GM21825 (cell line): ENCODE measurements around the gene DAPP1.
A peak's percentile ranks its signal among the peaks of the same experiment; 100 is the strongest.
"Not testable (repeated sequence)": the region's sequence is repeated elsewhere in the genome, so short reads cannot be mapped to it uniquely, and the experiment has no call there.

ENCODE experiments used
- ATAC-seq: cut with Tn5 transposase; IDR thresholded peaks from one replicate; pipeline ENCODE4 v1.9.1; 2021; ENCODE audit warnings: mild to moderate bottlenecking, moderate library complexity; ENCODE audit not compliant: unreplicated experiment

The DAPP1 gene

DNA sequence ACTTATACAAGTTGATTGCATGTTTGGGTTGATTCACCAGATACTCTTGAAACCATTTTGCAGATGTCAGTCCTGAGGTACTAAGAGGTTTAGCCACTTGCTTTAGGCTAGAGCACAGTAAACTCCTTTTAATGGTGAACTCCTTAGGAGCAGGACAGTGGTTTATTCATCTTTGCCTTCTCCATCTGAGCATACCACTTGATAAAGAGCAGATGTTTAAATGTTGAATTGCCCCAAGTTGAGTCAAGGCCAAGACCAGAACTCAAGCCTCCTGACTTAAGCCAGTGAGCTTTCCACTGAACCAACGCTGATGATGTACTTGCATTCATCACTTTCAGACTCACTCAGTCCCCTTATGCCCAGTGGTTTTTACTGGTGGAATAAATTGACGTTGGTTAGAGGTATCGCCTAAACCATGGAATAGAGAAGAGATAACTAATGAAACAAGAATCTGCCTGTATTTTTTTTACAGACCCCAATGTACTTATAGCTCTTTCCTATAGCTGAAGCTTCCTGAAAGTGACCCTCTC is 7.5 kb downstream of the DAPP1 start:
- ATAC-seq, result no peak

DNA sequence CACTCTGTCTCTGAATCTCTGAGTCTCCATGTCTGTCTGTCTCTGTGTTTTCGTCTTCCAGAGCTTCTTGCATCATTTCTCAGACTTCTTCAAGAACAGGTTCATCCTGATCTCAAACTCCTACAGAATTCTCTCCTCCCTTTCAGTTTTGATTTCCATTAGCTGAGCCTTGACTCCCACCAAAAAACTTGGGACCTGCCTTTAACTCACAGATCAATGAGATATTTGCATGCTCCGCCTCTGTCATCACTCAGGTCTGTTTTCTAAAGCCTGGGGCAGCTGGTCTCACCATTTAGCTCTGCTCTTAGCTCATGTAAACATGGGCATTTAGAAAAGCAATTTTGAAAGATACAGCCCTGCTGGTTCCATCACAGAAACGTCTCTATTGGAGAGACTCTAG is 8.6 kb downstream of the DAPP1 start:
- no peak for ATAC-seq

DNA sequence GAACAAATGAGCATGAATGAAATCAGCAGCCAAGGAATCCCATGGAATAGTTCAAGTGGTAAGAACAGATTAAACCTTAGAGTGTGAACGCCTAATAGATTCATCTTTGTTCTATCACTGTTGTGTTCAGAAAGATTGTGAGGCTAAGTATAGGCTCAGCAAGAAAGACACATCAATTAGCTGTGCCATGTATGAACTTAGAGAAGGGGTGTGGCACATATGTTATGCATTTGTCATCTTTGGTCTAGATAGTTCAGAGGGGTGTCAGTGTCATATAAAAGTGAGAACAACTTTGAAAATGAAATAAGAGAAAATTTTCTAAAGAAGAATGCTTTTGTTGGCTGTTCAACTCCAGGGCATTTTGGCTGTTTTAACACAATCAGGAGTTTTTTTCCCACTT is 9.4 kb downstream of the DAPP1 start:
- ATAC-seq, result no peak

DNA sequence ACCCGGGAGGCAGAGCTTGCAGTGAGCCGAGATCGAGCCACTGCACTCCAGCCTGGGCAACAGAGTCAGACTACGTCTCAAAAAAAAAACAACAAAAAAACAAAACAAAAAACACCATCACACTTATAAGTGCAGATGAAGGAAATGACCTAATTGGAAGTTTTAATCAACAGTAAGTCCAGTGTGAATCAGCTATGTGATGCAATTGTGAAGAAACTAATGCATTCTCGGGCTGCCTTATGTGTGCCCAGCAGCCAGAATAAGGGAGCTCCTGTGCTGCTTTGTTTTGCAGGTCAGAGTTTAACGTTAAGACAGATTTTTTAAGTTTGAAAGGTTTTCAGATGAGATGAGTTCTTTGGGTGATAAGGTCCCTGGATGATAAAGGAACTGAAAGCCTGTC is 10.8 kb downstream of the DAPP1 start:
- ATAC-seq, result no peak

DNA sequence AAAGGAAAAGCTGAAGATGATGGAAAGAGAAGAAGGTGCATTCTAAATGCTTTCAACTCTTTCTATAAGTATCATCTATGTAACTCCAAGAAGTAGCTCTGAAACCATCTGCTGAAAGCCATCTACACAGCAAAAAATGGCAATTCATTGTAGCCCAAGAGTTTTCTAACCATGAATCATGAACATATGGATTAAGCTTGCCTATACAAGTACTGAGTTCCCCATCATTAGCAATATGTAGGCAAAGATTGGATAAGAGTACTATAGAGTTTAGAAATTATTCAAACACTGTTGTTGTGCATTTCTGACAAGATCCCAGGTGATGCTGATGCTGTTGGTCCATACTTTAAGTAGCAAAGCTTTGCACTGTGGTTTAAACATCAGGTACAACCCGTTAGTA is 11.2 kb downstream of the DAPP1 start:
- ATAC-seq, result no peak

DNA sequence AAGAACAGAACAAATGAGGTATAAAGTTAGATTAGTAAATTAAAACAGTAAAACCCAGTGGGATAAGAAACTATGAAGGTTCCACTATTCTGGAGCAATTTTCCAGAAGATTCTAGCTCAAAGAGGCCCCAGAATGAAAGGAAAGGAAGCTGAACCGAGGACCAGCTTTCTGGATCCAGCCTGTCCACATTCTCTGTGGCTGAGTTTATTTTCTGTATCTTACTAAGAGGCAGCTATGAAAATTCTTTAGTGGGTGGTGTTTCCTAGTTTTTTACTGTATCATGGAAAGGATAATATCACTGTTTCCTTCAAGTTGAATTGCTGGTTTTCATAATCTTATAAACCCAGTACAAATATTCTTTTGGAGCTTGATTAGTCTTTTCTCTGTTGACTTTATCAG is 11.8 kb downstream of the DAPP1 start:
- ATAC-seq, result no peak

DNA sequence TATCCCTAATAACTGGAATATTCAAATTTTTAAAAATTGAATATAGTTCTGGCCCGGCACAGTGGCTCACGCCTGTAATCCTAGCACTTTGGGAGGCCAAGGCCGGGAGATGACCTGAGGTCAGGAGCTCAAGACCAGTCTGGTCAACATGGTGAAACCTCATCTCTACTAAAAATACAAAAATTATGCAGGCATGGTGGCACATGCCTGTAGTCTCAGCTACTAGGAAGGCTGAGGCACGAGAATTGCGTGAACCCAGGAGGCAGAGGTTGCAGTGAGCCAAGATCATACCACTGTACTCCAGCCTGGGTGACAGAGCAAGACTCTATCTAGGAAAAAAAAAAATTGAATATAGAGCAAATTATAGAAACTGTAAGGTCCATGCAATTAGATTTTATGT is 13.4 kb downstream of the DAPP1 start:
- ATAC-seq, result not testable (repeated sequence)

DNA sequence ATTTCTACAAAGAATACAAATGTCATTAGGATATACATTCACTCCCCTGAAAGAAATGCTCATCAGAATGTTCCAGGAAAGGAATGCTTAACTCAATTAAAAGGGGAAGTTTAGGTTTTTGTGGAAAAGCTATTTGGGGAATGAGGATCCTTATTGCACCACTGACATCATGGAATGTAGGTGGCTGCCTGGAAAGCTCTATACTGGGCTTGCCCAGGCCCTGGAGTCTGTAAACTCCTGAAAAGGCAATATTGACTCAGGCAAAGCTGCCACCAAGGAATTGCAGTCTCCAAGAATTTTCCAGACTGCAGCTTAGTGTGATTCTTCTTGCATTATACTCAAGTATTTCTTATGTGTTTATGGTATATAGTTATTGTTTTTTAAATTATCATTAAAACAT is 15.7 kb downstream of the DAPP1 start:
- ATAC-seq, result no peak

DNA sequence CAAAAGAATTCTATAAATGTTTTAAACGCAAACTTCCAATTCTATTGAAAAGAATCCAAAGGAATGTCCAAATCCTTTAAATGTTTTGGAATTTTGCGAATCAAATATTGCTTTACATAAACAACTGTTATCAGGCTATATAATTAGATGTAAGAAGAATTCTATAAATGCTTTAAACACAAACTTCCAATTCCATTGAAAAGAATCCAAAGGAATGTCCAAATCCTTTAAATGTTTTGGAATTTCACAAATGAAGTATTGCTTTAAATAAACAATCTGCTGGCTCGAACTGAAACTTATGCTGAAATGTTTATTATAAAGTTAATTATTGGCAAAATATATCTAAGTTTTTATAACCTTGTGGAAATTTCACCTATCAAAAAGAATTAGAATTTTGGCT is 16.1 kb downstream of the DAPP1 start:
- no peak for ATAC-seq

DNA sequence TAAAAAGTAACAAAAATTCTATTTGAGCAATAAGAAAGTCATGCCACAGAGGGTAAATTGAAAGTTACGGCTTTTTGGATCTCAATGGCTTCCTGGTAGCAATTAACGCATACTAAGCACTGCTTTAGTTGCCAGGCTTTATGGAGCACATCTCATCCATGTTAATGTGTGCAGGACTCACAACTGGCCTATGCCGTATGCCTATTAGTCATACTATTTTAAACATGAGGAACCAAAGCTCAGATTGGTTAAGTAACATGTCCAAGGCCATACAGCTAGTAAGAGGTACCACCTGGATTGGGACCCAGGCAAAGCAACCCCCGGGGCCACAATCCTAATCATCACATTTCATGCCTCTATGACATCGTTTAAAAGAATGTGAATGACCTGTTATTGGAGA is 17.1 kb downstream of the DAPP1 start:
- ATAC-seq, result no peak

DNA sequence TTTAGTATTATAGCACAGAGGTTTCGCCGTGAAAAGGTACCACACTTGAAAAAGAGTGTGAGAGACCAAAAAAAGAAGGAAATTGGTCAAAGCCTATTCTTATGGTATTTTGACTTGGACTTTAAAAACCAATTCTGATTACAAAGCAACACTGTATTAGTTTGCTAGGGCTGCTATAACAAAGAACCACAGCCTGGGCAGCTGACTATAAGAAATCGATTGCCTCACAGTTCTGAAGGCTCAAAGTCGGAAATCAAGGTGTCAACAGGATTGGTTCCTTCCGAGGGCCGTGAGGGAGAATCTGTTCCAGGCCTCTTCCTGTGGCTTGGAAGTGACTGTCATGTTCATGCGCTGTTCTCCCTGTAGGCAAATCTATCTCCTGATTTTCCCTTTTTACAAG is 17.9 kb downstream of the DAPP1 start:
- ATAC-seq, result no peak

DNA sequence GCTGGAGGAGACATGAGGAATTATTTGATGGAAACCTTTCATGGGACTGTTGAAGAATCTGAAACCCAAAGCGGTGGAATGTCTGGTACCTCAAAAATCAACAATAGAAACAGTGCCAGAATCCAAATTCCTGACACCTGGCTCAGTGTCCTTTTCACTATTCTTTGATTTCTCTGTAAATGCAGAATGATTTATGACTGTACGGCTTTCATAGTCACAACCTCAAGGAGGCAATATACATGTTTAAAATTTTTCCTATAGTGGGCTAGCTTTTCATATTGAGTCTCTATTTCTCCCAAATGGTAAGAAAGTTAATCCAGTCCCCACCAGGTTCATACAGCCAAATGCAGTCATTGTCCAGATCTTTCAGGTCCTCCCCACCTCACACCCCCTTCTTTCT is 19.3 kb downstream of the DAPP1 start:
- no peak for ATAC-seq

DNA sequence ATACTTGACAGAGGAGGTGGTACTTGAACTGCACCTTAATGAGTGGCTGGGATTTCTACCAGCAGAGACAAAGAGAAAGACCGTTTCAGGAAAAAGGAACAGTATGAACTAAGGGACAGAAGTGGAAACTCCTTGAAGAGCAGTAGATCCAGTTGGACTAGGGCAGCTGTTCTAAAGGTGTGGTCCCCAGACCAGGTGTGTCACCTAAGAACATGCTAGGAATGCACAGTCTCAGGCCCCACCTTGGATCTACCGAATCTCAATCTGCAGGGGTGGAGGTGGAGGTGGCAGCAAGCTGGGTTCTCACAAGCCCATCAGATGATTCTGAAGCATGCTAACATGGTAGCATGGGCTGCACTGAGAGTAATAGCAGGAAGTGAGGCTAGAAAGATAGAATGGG is 22.3 kb downstream of the DAPP1 start:
- ATAC-seq, result no peak

DNA sequence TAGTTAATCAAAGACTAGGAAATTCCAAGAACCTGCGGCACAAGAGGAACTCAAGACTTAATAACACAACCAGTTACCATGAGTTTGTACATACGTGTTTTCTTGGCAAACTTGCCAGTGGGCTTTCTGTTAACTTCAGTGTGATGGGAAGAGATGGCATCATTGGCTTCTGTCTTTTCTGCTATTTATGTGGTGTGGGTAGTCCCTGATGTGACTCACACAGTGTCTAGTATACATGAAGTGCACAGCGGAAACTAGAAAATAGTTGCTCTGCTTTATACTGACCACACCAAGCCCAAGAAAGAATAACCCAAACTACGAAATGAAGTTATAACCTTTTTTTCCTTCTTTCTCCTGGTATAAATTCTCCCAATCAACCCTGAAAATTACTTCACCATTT is 24.5 kb downstream of the DAPP1 start:
- ATAC-seq, result no peak

DNA sequence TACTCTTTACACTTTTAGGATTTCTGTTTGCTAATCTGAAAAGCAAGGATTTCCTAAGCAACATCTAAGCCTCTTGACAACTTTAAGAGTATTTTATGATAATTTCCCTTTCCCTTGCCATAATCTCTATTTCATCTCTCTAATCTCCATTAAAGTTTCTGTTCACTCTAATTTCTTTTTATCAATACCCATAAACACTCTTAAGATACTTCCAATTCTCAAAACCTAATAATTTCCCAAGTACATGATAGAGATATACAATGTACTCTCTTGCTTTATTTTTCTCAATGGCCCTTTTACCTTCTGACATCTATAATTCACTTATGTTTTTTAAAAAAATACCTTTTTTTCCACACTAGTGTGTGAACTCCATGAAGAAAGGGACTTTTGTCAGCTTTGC is 26.8 kb downstream of the DAPP1 start:
- ATAC-seq, result no peak

DNA sequence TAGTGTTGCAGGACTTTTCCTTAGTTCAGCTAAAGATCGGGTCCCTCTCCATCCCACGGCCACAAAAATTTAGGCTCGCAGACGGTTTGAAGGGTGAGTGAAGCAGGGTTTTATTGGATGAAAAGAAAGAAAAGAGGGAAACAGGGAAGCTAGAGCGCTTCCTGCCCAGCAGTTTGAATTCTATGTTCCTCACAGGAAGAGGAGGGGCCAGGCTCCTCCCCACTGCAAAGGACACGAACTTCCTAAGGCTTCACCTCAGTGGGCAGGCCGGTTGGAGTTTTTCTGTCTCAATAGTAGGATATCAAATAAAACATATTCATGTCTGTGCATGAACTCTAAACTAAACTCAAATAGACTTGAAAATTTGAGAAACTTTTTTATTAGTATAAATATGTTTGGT is 27.4 kb downstream of the DAPP1 start:
- no peak for ATAC-seq

DNA sequence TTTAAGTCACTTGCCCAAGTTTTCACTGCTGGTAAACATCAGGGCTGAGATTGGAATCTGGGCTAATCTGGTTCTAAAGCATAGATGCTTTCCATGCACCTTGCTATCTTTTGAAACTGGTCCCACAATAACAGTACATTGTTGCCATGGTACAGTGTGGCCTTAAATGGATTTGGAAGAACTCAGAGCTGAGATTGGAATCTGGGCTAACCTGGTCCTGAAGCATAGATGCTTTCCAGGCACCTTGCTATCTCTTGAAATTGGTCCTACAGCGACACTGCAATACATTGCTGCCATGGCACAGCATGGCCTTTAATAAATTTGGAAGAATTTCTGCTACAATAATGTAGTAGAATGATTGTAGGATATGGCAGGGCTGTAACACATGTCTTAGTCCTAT is 28.6 kb downstream of the DAPP1 start:
- ATAC-seq, result no peak

DNA sequence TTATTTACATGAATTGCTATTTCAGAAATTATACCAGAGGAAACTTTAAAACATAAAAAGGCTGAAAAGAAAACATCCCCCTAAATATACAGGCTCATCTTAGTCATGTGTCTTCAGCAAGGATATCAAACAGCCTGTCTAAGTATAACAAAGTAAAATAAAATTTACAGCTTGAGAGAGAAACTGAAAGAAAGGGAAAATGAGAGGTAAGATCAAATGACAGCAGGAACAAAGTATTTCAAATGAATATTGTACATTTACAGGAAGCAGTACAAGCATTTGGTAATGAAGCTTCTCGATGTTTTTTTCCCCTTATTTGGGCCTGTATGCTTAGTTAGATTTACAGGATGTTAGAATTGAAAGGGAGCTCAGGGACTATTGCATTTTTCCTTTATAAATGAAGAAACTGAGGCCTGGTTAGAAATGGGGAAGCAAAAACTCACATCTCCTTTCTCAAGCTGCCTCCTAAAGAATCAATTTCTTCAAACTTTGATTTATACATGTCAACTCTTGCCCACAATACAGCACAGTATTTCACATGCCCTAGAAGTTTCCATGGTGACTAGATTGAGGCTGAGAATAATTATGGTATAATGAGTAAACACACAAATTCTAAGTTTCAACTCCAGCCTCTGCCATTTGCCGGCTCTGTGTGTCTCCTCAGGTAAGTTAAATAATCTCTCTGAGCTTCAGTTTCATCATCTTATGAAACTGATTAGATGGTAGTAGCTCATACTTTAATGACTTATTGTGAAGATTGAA is 29.3 kb downstream of the DAPP1 start:
- ATAC-seq, result no peak

DNA sequence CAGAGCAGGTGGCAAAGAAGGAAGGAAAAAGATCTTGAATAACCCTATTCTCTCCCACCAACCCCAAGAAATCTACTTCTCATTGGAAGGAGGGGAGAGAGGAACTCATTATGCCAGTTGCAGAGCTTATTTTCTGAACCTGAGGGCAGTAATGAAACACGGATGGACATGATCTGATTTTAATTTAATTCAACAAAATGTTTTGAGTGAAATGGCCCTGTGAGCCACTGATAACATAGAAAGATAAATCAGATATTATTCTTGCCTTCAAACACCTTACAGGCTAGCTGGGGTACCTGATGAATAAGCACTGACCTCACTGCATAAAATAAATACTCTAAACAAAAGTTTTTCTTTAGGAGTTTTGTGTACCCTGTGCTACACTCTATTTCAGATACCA is 30.3 kb downstream of the DAPP1 start:
- ATAC-seq, result no peak

DNA sequence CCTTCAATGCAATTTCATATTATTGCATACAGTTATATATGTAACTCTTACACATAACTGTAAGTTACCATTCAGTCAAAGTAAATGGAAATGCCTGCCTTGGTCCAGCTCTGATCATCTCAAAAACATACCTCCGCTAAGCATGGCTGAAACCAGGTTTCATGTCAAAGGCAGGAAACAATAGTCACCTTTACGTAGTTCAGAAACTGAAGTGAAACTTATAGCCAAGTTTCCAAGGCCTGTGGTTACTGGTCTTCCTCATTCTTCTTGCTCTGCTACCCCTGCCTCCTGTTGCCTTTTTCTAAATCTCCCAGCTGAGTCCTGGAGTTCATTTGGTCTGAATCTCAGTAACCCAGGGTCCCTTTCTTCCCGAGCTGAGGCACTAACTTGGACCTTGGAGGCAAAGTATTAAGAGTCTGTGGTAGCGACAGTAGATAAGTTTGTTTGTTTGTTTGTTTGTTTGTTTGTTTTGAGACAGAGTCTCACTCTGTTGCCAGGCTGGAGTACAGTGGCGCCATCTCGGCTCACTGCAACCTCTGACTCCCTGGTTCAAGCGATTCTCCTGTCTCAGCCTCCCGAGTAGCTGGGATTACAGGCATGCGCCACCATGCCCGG is 30.8 kb downstream of the DAPP1 start:
- ATAC-seq, result peak; percentile 69

DNA sequence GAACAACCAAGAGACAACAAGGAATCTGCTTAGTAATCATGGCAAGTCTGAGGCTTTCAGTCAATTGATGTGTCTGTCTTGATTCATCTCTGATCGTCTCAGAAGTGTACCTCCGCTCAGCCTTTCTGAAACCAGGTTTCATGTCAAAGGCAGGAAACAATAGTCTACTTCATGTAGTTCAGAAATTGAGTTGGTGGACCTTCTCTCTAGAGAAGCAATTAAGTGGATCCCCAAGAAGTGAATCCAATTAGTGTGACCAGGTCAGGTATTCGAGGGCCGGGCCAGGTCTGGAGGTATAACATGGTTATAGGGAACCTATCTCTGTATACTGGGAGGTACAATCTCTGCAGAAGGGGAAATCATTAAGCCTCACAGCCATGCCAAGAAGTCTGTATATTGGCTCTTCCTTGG is 32.0 kb downstream of the DAPP1 start:
- peak; percentile 41 for ATAC-seq

DNA sequence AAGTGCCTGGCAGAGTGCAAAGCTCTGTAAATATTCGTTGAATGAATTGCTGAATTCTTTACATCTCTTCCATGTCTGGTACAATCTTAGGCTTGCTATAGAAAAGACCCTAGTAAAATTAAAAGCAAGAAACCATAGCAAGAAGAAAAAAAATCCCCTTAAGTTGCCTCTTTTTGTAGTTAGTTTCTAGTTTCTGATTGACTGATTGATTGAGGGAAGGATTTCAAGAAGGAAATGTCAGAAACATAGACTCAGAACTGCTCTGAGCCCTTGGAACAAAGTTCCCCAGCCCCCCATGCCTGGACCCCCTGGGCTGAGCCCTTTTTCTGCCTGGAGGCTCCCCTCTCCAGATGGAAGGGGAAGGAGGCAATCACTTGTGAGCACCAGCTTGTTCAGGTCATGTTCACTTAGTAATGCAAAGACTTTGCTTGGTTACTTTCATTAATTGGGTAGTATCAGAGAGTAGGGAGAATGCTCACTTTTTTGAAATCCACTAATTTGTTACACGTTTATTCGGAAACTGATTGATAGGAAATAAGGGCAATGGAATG is 35.6 kb downstream of the DAPP1 start:
- no peak for ATAC-seq
